Astrocyte (in vitro differentiated cells and primary cell): ENCODE data around the gene NEAT1. TPM values are rescaled to one million over a fixed set of nuclear protein-coding genes. Genes with fewer than 3 reads are reported as not detected.
"Not testable (repeated sequence)": the region's sequence is repeated elsewhere in the genome, so short reads cannot be mapped to it uniquely, and the experiment has no call there.

ENCODE experiments used
- DNase-seq: peaks from one replicate; pipeline ENCODE4 v3.0.0-alpha.2; 2010; ENCODE audit warnings: low read depth
- FAIRE-seq: peaks from 2 replicates; lab custom pipeline; 2011; peaks lifted over from hg19 to GRCh38; lab: Jason Lieb, UNC
- H2AFZ ChIP-seq: 2 replicates; pipeline ENCODE4 v1.6.0; 2012; ENCODE audit warnings: low read depth, low read length, inconsistent platforms
- H3K27ac ChIP-seq: 2 replicates; pipeline ENCODE4 v1.5.1; 2011; ENCODE audit warnings: low read depth, low read length, inconsistent platforms
- H3K27me3 ChIP-seq: 2 replicates; pipeline ENCODE4 v1.6.0; 2011; ENCODE audit warnings: low read length, inconsistent platforms; ENCODE audit not compliant: insufficient read depth
- H3K36me3 ChIP-seq: 2 replicates; pipeline ENCODE4 v1.5.1; 2011; ENCODE audit warnings: low read length, inconsistent platforms; ENCODE audit not compliant: insufficient read depth
- H3K4me1 ChIP-seq: 2 replicates; pipeline ENCODE4 v1.5.1; 2011; ENCODE audit warnings: low read length, inconsistent platforms; ENCODE audit not compliant: insufficient read depth
- H3K4me2 ChIP-seq: 2 replicates; pipeline ENCODE4 v1.6.0; 2012; ENCODE audit warnings: low read length, inconsistent platforms
- H3K4me3 ChIP-seq: 2 replicates; pipeline ENCODE4 v1.5.1; 2011; ENCODE audit warnings: low read depth, mild to moderate bottlenecking, low read length, inconsistent platforms; ENCODE audit not compliant: insufficient read depth
- H3K79me2 ChIP-seq: 2 replicates; pipeline ENCODE4 v1.6.0; 2012; ENCODE audit warnings: mild to moderate bottlenecking, low read length, inconsistent platforms; ENCODE audit not compliant: insufficient read depth
- H3K9ac ChIP-seq: 2 replicates; pipeline ENCODE4 v1.6.0; 2012; ENCODE audit warnings: mild to moderate bottlenecking, low read length, inconsistent platforms
- H3K9me3 ChIP-seq: 2 replicates; pipeline ENCODE4 v1.5.1; 2012; ENCODE audit warnings: low read depth, mild to moderate bottlenecking, low read length, inconsistent platforms; ENCODE audit not compliant: insufficient read depth
- H4K20me1 ChIP-seq: 2 replicates; pipeline ENCODE4 v1.6.0; 2012; ENCODE audit warnings: low read length, inconsistent platforms; ENCODE audit not compliant: insufficient read depth
- H3K27ac Mint-ChIP-seq: one replicate; pipeline ENCODE4 v1.8.0; 2021; ENCODE audit warnings: mild to moderate bottlenecking, mixed read lengths; ENCODE audit not compliant: unreplicated experiment
- H3K27me3 Mint-ChIP-seq: one replicate; pipeline ENCODE4 v1.8.0; 2021; ENCODE audit warnings: low read depth, mixed read lengths; ENCODE audit not compliant: unreplicated experiment
- H3K36me3 Mint-ChIP-seq: one replicate; pipeline ENCODE4 v1.8.0; 2021; ENCODE audit warnings: low read depth, mixed read lengths; ENCODE audit not compliant: unreplicated experiment
- H3K4me1 Mint-ChIP-seq: one replicate; pipeline ENCODE4 v1.8.0; 2021; ENCODE audit warnings: low read depth, mixed read lengths; ENCODE audit not compliant: unreplicated experiment
- H3K4me3 Mint-ChIP-seq: one replicate; pipeline ENCODE4 v1.8.0; 2021; ENCODE audit warnings: mild to moderate bottlenecking, moderate library complexity, mixed read lengths; ENCODE audit not compliant: unreplicated experiment
- H3K9me3 Mint-ChIP-seq: one replicate; pipeline ENCODE4 v1.8.0; 2021; ENCODE audit warnings: mild to moderate bottlenecking, mixed read lengths; ENCODE audit not compliant: unreplicated experiment
- EZH2 ChIP-seq: IDR thresholded peaks from 2 replicates; pipeline ENCODE4 v1.6.1; 2012; ENCODE audit warnings: mild to moderate bottlenecking, low read length, inconsistent platforms; ENCODE audit not compliant: insufficient read depth
- total RNA-seq: library from RNA; stranded (reverse); gene quantifications from 2 replicates; pipeline ENCODE4 v1.2.1, GENCODE V29; 2021
- TF ChIP-seq, protein P1 (sequence below): IDR thresholded peaks from 2 replicates; pipeline ENCODE4 v1.5.1; 2011; ENCODE audit warnings: low read depth, mild to moderate bottlenecking, inconsistent platforms, low read length, moderate library complexity; ENCODE audit not compliant: insufficient read depth

The NEAT1 gene
- total RNA-seq, 1 donor from 2014 or later: 317 TPM

GRCh38 chr11:65470433-65471049 is 47.9 kb downstream of the NEAT1 start:
- Histone ChIP-seq H4K20me1 (no peaks in the 10 kb centered on the region), H3K9ac (no peak overlapping the region), H3K36me3 (no peaks in the 10 kb centered on the region), H3K79me2 (peaks cover 26% of the 10 kb centered on the region), H3K4me1 (peaks cover 20% of the 10 kb centered on the region), H3K27me3 (no peaks in the 10 kb centered on the region), H3K9me3 (no peaks in the 10 kb centered on the region), H2AFZ (no peak overlapping the region), H3K4me2 (no peak overlapping the region), H3K4me3 (no peak overlapping the region), H3K27ac (no peak overlapping the region)
- TF ChIP-seq EZH2: no peak
- TF ChIP-seq, protein P1, sequence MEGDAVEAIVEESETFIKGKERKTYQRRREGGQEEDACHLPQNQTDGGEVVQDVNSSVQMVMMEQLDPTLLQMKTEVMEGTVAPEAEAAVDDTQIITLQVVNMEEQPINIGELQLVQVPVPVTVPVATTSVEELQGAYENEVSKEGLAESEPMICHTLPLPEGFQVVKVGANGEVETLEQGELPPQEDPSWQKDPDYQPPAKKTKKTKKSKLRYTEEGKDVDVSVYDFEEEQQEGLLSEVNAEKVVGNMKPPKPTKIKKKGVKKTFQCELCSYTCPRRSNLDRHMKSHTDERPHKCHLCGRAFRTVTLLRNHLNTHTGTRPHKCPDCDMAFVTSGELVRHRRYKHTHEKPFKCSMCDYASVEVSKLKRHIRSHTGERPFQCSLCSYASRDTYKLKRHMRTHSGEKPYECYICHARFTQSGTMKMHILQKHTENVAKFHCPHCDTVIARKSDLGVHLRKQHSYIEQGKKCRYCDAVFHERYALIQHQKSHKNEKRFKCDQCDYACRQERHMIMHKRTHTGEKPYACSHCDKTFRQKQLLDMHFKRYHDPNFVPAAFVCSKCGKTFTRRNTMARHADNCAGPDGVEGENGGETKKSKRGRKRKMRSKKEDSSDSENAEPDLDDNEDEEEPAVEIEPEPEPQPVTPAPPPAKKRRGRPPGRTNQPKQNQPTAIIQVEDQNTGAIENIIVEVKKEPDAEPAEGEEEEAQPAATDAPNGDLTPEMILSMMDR: no peak
- Mint-ChIP-seq H3K27me3 (no peaks in the 10 kb centered on the region), H3K4me3 (peak overlapping the region; percentile 62), H3K36me3 (peaks cover 6% of the 10 kb centered on the region), H3K27ac (peak overlapping the region; percentile 98), H3K9me3 (no peaks in the 10 kb centered on the region), H3K4me1 (peaks cover 12% of the 10 kb centered on the region)
- DNase-seq (no peak), FAIRE-seq (no peak)

GRCh38 chr11:65471447-65471891 is 48.9 kb downstream of the NEAT1 start:
- H4K20me1 ChIP-seq: no peaks in the 10 kb centered on the region
- Mint-ChIP-seq H3K4me1 (peaks cover 16% of the 10 kb centered on the region), H3K27me3 (no peaks in the 10 kb centered on the region), H3K4me3 (no peak overlapping the region), H3K27ac (peak overlapping the region; percentile 98), H3K36me3 (peaks cover 2% of the 10 kb centered on the region), H3K9me3 (no peaks in the 10 kb centered on the region)
- peaks cover 31% of the 10 kb centered on the region for H3K79me2 ChIP-seq
- DNase-seq (peak; percentile 63), FAIRE-seq (no peak)
- H3K9ac ChIP-seq: peak overlapping the region; percentile 82
- no peak overlapping the region for H2AFZ ChIP-seq
- H3K27me3 ChIP-seq: no peaks in the 10 kb centered on the region
- TF ChIP-seq EZH2: no peak
- TF ChIP-seq, protein P1: peak; percentile 38
- no peaks in the 10 kb centered on the region for H3K36me3 ChIP-seq
- no peaks in the 10 kb centered on the region for H3K9me3 ChIP-seq
- peak overlapping the region; percentile 72 for H3K4me2 ChIP-seq
- H3K4me3 ChIP-seq: no peak overlapping the region
- H3K4me1 ChIP-seq: peaks cover 23% of the 10 kb centered on the region
- H3K27ac ChIP-seq: peak overlapping the region; percentile 96

- Histone ChIP-seq H3K4me2 (peak overlapping the region; percentile 72), H3K9ac (peak overlapping the region; percentile 82), H3K27ac (peak overlapping the region; percentile 96), H3K4me1 (peaks cover 34% of the 10 kb centered on the region), H3K79me2 (peaks cover 43% of the 10 kb centered on the region)
- H3K9me3 Mint-ChIP-seq, H3K4me3 ChIP-seq, H3K27me3 ChIP-seq, DNase-seq, FAIRE-seq, H3K27me3 Mint-ChIP-seq, H3K36me3 Mint-ChIP-seq, H3K9me3 ChIP-seq, H3K4me3 Mint-ChIP-seq, H4K20me1 ChIP-seq, H3K36me3 ChIP-seq, H2AFZ ChIP-seq: not testable (repeated sequence)
- peak overlapping the region; percentile 98 for H3K27ac Mint-ChIP-seq
- H3K4me1 Mint-ChIP-seq: peaks cover 19% of the 10 kb centered on the region
Measured at GRCh38 chr11:65472588-65473277, 50.1 kb downstream of the NEAT1 start.
